Suppressor macrophage treated with lipopolysaccharide for 4 hours (primary cell): ENCODE results near the gene MARCKSL1.
"Not testable (repeated sequence)": the region's sequence is repeated elsewhere in the genome, so short reads cannot be mapped to it uniquely, and the experiment has no call there.

Source experiments
- DNase-seq: peaks from one replicate; pipeline ENCODE4 v3.0.0-alpha.2; 2020

Gene MARCKSL1

GRCh38 chr1:32284777-32285176, 51.3 kb downstream of the MARCKSL1 start:
- DNase-seq = not testable (repeated sequence)
